Testis (tissue), 3 donors: ENCODE data around the gene EXOSC5. TPM values are rescaled to one million over a fixed set of nuclear protein-coding genes. Genes with fewer than 3 reads are reported as not detected.
"Not testable (repeated sequence)": the region's sequence is repeated elsewhere in the genome, so short reads cannot be mapped to it uniquely, and the experiment has no call there.

ENCODE experiments used
- DNase-seq: peaks from one replicate; pipeline ENCODE4 v3.0.0-alpha.2; 2019
- H3K27ac ChIP-seq, 2 donors: fragments of 200-600 bp; sonication (generic); one replicate each; pipeline ENCODE4 v1.5.1; 2019
- H3K27me3 ChIP-seq: fragments of 200-600 bp; sonication (generic); one replicate; pipeline ENCODE4 v1.5.1; 2019
- H3K36me3 ChIP-seq: fragments of 200-600 bp; sonication (generic); one replicate; pipeline ENCODE4 v1.5.1; 2017; ENCODE audit warnings: low read depth; ENCODE audit errors: missing control alignments
- H3K4me1 ChIP-seq: fragments of 200-600 bp; sonication (generic); one replicate; pipeline ENCODE4 v1.5.1; 2019
- H3K4me3 ChIP-seq, 2 donors: fragments of 200-600 bp; sonication (generic); one replicate each; pipeline ENCODE4 v1.5.1; 2017 to 2019
- H3K9me3 ChIP-seq: fragments of 200-600 bp; sonication (generic); one replicate; pipeline ENCODE4 v1.5.1; 2017
- CTCF ChIP-seq, 3 experiments: fragments of 450-650 bp in 2 of 3; fragments of 200-600 bp in 1 of 3; sonication (generic) in 1 of 3; IDR thresholded peaks; one replicate each; pipeline ENCODE4 v1.5.1; 2016 to 2019; ENCODE audit warnings: antibody characterized with exemption in 3 of 3, mild to moderate bottlenecking in 2 of 3, moderate library complexity in 1 of 3
- POLR2A ChIP-seq: fragments of 450-650 bp; IDR thresholded peaks from one replicate; pipeline ENCODE4 v1.6.1; 2017; ENCODE audit warnings: antibody characterized with exemption, mild to moderate bottlenecking, moderate library complexity
- WGBS, 2 donors: methylation state at CpG; one replicate each; pipeline ENCODE4 v1.1.5; 2018; 5-methylcytosine and 5-hydroxymethylcytosine counted together
- intact Hi-C: fragments of 100-400 bp; cut with DNase I; formaldehyde crosslinking; loops from one replicate; pipeline ENCODE4 v1.15.1; 2023; ENCODE audit warnings: low total_unique reads
- polyA plus RNA-seq: library from polyadenylated mRNA; stranded (reverse); fragments of 350-450 nt; fragmentation: Illumina TruSeq; extraction: RNeasy Lipid Tissue Mini Kit (QIAGEN cat#74804); gene quantifications from one replicate; pipeline ENCODE4 v1.2.3, GENCODE V29; 2014; ENCODE audit warnings: low read depth, low replicate concordance; ENCODE audit not compliant: insufficient read depth
- total RNA-seq, 2 donors: library from RNA; depleted of rRNA; stranded (reverse); fragments of >200 nt; gene quantifications; one replicate each; pipeline ENCODE4 v1.2.3, GENCODE V29; 2016

The EXOSC5 gene
- total and polyA plus RNA-seq, 3 donors from 2014 or later = 19.1 to 28.0 (median 23.8) TPM

GRCh38 chr19:41376998-41377365 lies 20.2 kb downstream of the EXOSC5 start:
- Histone ChIP-seq H3K27ac (peak overlapping the region; percentile 25 to 56), H3K36me3 (no peaks in the 10 kb centered on the region), H3K4me1 (peaks cover 6% of the 10 kb centered on the region), H3K27me3 (no peaks in the 10 kb centered on the region), H3K4me3 (peak overlapping the region; percentile 64), H3K9me3 (no peaks in the 10 kb centered on the region)
- DNase-seq = no peak
- intact Hi-C loops = no loop called here
- 53 to 58% methylated on average over 8 of the region's 8 CpGs for WGBS, 2 donors
- TF ChIP-seq CTCF (IDR thresholded peaks at IDR 0.05) (no peak), POLR2A (no peak)

- H3K9me3 ChIP-seq = no peaks in the 10 kb centered on the region
- no peak for DNase-seq
- H3K4me3 ChIP-seq = peak within 1 kb of the TSS; percentile 64
- intact Hi-C loops = no loop called here
- no peak for TF ChIP-seq POLR2A
- no peak for TF ChIP-seq CTCF (IDR thresholded peaks at IDR 0.05)
- 4 to 9% methylated on average over 18 to 38 of the region's 47 CpGs for WGBS, 2 donors
- H3K4me1 ChIP-seq = peaks cover 6% of the 10 kb centered on the region
- H3K27me3 ChIP-seq = no peaks in the 10 kb centered on the region
- H3K36me3 ChIP-seq = no peaks in the 10 kb centered on the region
- peak within 1 kb of the TSS; percentile 25 to 56 for H3K27ac ChIP-seq
Measured at GRCh38 chr19:41376241-41376997, 20.7 kb downstream of the EXOSC5 start, which contains the start of gene TMEM91. TMEM91 (plus strand) TSS chr19:41376533; CDS start chr19:41378310, 1,777 bp downstream.

DNA sequence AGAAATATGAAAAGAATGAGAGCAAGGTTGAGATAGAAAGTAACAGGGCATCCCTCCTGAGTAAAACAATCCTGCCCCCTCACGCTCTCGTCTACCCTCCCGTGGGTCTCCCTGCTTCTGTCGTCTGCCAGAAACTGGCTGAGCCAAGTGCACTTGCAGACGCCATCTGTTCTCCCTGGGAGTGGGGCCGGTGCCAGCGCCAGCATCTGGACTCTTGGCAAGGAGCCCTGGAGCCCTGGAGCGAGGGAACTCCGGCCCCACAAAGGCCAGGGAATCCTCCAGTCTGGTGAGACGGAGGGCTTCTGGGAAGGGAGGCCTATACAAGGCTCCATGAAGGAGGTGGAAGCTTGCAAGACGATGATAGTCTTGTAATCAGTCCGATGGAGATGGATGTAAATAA lies 23.2 kb downstream of the EXOSC5 start:
- Histone ChIP-seq H3K4me1 (peaks cover 6% of the 10 kb centered on the region), H3K4me3 (no peak overlapping the region), H3K36me3 (no peaks in the 10 kb centered on the region), H3K27ac (no peak overlapping the region), H3K9me3 (no peaks in the 10 kb centered on the region), H3K27me3 (no peaks in the 10 kb centered on the region)
- DNase-seq = peak; percentile 89
- intact Hi-C loops = no loop called here
- TF ChIP-seq CTCF (IDR thresholded peaks at IDR 0.05) (no peak), POLR2A (no peak)
- WGBS, 2 donors = 40 to 41% methylated on average over 12 of the region's 12 CpGs

DNA sequence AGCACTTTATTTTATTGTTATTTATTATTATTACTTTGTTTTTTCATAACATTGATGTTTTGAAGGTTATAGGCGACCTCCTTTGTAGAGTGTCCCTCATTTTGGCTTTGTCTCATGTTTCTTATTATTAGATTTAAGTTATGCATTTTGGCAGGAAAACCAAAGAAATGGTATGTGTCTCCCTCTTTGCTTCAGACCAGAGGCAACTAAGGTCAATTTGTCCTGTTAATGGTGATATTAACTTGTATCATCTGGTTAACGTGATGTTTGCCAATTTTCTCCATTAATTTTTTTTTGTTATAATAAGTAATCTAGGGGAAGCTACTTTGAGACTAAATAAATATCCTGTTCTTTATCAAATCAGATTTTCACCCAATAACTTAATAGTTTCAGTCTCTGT lies 24.7 kb downstream of the EXOSC5 start:
- TF ChIP-seq POLR2A = no peak
- no peak for TF ChIP-seq CTCF (IDR thresholded peaks at IDR 0.05)
- H3K27ac ChIP-seq = no peak overlapping the region
- H3K36me3 ChIP-seq = no peaks in the 10 kb centered on the region
- no peaks in the 10 kb centered on the region for H3K9me3 ChIP-seq
- intact Hi-C loops = no loop called here
- WGBS, 2 donors = 56 to 63% methylated on average over 2 of the region's 2 CpGs
- H3K4me1 ChIP-seq = peaks cover 10% of the 10 kb centered on the region
- no peak overlapping the region for H3K4me3 ChIP-seq
- no peak for DNase-seq
- H3K27me3 ChIP-seq = no peaks in the 10 kb centered on the region

GRCh38 chr19:41371541-41371940 lies 25.6 kb downstream of the EXOSC5 start:
- intact Hi-C loops = no loop called here
- Histone ChIP-seq H3K9me3 (no peaks in the 10 kb centered on the region), H3K4me1 (peaks cover 11% of the 10 kb centered on the region), H3K27me3 (no peaks in the 10 kb centered on the region), H3K36me3 (no peaks in the 10 kb centered on the region), H3K4me3 (no peak overlapping the region), H3K27ac (no peak overlapping the region)
- WGBS, 2 donors = 94 to 97% methylated on average over 8 of the region's 8 CpGs
- TF ChIP-seq CTCF (IDR thresholded peaks at IDR 0.05) = no peak
- TF ChIP-seq POLR2A = no peak
- DNase-seq = no peak

- H3K9me3 ChIP-seq, DNase-seq, H3K36me3 ChIP-seq, H3K27me3 ChIP-seq, intact Hi-C loops, H3K4me3 ChIP-seq, H3K27ac ChIP-seq: not testable (repeated sequence)
- peaks cover 11% of the 10 kb centered on the region for H3K4me1 ChIP-seq
- 95 to 96% methylated on average over 5 of the region's 5 CpGs for WGBS, 2 donors
Measured at GRCh38 chr19:41371119-41371518, 26.0 kb downstream of the EXOSC5 start.
